NCI-H128 (cell line): ENCODE measurements around the gene MCM8.

ENCODE experiments used
- DNase-seq: peaks from one replicate; lab custom pipeline; 2025; ENCODE audit not compliant: unreplicated experiment; lab: John Stamatoyannopoulos, UW

Gene MCM8

DNA sequence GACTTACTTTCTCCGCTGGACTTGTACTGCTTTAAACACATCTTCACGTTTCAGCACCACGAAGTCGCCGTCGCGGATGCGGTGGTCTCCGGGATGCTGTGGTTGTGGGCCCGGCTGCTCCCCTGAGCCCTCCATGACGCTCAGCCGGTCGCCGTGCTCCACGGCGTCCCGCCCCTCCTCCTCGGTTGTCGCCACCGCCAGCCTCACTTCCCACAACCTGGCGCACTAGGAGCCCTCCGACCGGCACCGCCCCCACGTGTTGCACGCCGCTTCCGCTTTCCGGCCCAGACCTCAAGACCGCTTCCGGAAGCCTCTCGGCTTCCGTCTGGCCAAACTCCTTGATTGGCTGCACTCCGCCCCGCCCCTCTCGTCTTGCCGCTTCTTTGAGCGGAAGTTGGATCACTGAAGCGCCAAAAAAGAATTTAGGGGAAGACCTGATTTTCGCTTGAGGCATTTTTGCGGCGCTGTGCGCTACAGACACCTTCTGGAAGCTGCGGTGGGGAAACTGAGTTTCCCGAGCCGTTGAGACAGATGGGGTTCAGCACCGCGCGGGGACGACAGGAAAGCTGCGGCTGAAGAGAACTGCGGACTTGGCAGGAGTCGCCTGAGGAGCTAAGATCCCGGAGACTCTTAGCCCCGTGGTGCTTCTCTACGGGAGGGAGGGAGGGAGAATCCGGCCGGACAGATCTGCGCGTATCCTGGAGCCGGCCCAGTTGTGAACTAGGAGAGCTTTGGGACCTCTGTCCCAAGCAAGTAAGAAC, at the start of gene MCM8, which contains the start of gene TRMT6:
TSS of gene MCM8 (plus strand) at position 382 of the 761 bp plus-strand sequence. CDS start 1,364 bp downstream, outside the sequence.
TSS of gene TRMT6 (minus strand) at position 263 of the 761 bp plus-strand sequence. CDS start at position 135, 128 bp downstream.
- DNase-seq, result peak; percentile 86

- no peak for DNase-seq
These were observed 49.5 kb upstream of the MCM8 start for GRCh38 chr20:5900908-5901307.

- no peak for DNase-seq
These were observed 41.5 kb upstream of the MCM8 start for GRCh38 chr20:5908981-5909380.

DNA sequence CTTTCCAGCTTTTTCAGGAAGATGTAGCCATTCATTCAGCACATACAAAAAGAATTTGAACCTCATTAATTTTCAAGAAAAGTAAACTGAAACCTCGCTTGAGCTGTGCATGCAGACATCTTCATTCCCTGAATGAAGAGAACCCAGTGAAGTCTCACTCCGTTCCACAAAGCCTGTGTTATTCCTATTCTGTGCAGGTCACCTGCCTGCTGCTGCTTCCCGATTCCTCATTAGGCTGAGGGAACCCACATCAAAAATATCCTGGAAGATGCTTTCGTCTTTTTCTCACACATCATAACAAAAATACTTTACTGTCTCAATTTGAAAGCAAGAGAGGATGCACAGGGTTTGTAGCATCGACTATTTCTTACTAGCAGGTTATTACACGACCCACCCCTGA, 40.3 kb upstream of the MCM8 start:
- no peak for DNase-seq

GRCh38 chr20:5913166-5913565, 37.3 kb upstream of the MCM8 start:
- DNase-seq, result no peak

DNA sequence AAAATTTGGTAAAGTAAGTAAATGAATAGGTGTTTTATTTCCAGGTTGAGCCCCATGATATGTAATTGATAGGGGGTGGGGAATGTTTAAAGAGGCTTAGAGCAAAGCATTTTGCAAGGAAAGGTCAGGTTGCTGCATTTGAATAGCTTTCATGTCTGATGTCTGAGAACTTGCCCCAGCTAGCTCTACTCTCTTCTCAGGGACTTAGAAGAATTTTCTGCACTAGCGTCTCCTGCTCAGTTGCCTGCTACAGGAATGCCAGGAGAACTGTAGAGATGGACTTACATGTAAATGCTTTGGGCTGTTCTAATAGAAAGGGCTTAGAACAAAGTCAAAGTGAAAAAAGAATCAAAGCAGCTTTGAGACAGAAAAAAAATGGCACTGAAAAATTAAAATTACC, 35.6 kb upstream of the MCM8 start:
- DNase-seq, result no peak

GRCh38 chr20:5918856-5919625, 31.4 kb upstream of the MCM8 start:
- no peak for DNase-seq

DNA sequence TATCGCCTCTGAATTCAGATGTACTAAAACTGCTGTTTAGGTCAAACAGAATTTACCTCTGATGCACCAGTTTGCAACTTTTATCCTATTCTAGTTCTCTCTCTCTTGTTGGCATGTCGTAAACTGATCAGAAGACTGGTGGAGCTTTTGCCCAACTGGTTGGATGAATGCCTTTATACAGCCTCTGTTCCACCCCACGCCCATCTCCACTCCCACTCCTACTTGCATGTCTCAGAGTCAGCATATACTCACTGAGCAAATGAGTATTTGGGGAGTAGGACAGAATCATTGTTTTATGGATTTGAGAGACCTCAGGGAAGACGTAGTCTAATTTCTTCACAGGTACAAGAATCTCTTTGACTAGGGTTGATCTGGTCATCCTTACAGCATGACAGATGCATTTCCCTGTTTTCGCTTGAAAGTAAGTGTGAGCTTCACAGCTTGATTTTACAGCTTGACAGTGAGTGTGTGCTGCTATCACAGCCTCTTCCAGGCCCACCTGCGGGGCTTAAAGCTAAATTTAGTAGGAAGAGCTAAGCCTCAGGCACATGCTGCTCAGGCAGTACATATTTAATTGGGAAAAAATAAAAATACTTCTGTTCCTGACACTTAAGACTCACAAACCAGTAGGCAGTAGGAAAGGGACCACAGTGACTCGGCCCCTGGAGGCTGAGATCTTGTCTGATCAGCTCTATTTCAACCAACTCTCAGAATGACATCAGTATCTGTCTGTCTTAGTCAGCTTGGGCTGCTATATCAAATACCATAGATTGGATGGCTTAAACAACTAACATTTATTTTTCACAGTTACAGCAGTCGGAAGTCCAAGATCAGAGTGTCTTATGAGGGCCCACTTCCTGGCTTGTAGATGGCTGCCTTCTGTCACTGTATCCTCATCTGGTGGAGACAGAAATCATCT, 30.6 kb upstream of the MCM8 start:
- DNase-seq, result no peak

DNA sequence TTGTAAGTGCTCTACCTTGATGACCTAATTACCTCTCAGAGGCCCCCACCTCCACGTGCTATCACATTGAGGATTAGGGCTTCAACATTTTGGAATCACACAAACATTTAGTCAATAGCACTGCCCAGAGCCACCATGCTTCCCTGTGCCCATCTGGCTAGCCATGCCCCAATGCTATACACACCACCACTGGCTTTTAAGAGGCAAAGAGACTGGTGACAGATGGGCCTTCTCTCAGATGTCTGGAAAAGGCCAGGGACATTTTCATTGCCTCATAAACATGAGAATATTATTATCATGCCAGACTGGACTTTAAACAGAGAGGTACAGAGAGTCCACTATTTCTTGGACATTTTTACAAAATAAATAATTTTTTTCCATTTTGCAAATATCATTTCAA, 29.9 kb upstream of the MCM8 start:
- DNase-seq, result no peak

DNA sequence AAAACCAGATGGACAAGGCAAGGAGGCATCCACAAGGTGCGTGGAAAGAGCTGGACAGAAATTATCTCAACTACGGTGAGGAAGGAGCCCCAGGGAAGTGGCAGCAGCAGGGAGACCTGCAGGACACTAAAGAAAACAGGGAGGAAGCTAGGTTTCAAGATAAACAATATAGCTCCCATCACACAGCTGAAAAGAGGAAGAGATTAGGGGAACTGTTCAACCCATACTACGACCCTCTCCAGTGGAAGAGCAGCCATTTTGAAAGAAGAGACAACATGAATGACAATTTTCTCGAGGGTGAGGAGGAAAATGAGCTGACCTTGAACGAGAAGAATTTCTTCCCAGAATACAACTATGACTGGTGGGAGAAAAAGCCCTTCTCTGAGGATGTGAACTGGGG, 27.0 kb upstream of the MCM8 start:
- DNase-seq, result no peak

- no peak for DNase-seq
These were observed 24.9 kb upstream of the MCM8 start for GRCh38 chr20:5925551-5925950.

DNA sequence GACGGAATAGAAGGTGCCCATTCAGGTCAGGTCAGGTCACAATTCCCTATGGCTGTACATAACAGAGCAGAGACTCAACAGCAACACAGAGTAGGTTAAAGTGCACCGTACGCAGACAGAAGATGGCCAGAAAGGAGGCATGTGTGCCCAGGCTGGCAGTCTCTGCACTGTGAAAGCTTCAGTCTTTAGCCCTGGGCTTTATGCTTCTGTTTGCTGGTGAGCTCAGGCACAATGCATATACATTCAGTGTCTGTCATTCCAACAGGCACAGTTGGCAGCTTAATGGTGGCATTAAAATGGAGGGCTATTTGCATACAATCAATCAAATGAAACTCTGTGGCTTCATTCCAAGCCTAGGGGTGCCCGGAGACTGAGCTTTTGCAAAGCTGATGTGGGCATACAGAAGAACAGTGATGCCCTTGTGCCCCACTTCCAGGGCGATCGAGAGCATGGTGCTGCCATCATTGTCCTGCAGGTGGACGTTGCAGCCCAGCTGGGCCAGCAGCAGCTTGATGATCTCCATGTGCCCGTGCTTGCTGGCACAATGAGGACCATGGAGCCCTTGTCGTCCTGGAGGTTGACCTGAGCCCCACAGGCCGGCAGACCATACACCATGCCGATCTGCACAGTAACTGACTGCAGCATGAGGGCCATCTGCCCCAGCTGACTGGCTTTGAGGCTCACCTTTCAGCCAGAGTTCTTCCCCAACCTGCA, 22.5 kb upstream of the MCM8 start:
- DNase-seq, result no peak

DNA sequence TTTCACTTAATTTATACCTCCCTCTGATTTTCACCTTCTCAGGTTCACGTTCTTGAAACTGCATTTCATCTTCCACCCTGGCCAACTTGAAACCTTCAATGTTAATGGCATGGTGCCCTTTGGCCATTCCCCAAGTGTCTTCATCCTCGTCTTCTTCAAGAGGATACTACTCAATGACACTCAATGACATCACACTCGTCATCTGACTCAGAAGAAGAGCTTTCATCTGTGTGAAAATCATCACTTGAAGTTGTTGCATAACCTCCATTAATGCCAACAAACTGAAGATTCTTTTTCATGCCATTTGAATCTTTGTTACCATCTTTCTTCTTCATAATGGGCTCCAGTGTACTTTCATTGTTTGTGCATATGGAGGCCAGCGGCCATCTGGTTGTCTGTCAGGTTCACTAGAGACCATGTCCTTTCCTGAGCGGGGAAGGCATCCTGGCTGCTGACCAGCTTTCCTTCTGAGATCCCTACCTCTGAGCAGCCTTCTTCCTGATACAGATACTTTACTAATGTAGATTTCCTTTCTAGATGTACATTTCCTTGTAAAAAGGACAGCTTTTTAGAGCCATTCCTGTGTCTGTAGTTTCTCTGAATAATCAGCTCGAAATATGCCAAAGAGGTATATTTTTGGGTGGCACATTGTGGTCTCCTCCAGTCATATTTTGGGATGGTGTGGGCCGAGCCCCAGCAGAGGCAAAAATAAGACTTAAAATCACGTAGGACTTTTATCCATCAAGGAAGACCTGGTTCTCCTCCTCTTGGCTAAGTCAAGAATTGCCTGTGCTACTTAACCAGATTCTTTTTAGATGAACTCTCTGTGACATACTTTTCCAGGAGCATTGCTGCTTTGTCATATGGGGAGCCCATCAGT, 21.4 kb upstream of the MCM8 start:
- no peak for DNase-seq

DNA sequence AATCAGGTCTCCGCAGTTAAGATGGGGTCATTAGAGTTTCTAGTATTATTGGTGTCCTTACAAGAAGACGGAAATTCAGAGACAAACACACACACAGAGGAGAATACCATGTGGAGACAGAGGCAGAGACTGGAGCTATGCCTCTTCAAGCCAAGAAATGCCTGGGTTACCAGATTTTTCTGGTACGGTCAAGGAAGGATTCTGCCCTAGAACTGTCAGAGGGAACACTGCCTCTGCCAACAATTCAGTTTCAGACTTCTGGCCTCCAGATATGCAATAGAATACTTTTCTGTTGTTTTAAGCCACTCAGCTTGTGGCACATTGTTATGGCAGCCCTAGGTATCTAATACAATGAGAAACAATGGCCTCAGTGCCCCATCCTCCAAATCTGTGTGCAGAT, 19.0 kb upstream of the MCM8 start:
- DNase-seq, result no peak

GRCh38 chr20:5932796-5933195, 17.7 kb upstream of the MCM8 start:
- no peak for DNase-seq

- no peak for DNase-seq
These were observed 16.5 kb upstream of the MCM8 start for GRCh38 chr20:5933802-5934436.

GRCh38 chr20:5935384-5935783, 15.1 kb upstream of the MCM8 start:
- no peak for DNase-seq

- DNase-seq, result no peak
These were observed 14.2 kb upstream of the MCM8 start for GRCh38 chr20:5936238-5936637.

DNA sequence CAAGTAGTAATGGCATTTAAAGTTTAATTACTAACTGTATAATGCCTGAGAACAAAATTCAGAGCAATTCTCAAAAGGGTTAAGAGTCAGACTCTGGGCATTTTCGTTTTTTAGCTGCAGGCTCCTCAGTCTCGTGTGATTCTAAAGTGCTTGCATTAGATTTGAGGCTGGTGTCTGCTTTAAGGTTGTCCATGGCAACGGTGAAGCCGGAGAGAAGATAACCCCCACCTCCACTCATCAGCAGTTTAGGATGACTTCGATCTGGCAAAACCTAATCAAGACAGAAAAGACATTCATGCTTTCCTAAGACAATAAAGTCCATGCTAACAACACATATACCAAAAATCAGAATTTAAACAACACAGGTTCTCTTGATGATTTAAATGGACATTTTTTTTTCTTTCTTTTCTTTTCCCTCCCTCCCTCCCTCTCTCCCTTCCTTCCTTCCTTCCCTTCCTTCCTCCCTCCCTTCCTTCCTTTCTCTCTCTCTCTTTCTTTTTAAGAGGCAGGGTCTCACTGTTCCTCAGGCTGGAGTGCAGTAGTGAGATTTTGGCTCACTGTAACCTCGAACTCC, 11.9 kb upstream of the MCM8 start:
- DNase-seq, result no peak
